Measurements from ENCODE around the gene TAS2R60.
"Not testable (repeated sequence)": the region's sequence is repeated elsewhere in the genome, so short reads cannot be mapped to it uniquely, and the experiment has no call there.

TAS2R60 gene

GRCh38 chr7:143397710-143398530, 45.3 kb upstream of the TAS2R60 start:
- DNase-seq (ENCODE audit: low spot score): no peak
- TF ChIP-seq CTCF (IDR thresholded peaks at IDR 0.05; ENCODE audit: extremely low read depth, missing control alignments): no peak

DNA sequence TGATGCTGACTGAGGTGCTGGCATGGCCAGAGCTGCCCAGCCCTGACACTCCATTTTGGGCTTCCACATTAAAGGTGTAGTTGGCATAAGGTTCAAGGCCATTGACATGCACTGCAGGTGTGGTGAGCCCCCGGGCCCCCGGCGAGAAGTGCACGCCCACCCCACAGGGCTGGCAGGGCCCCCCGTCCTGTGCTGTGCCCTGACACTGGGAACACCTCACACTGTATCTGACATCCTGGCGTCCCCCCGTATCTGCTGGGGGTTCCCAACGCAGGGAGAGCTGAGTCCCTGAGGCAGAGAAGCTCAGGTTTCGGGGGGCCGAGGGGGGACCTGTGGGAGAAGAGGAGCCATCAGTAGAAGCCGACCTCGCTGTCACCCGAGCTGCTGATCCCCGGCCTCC, 44.6 kb upstream of the TAS2R60 start:
- DNase-seq (ENCODE audit: low spot score): no peak
- TF ChIP-seq CTCF (IDR thresholded peaks at IDR 0.05; ENCODE audit: extremely low read depth, missing control alignments): no peak

DNA sequence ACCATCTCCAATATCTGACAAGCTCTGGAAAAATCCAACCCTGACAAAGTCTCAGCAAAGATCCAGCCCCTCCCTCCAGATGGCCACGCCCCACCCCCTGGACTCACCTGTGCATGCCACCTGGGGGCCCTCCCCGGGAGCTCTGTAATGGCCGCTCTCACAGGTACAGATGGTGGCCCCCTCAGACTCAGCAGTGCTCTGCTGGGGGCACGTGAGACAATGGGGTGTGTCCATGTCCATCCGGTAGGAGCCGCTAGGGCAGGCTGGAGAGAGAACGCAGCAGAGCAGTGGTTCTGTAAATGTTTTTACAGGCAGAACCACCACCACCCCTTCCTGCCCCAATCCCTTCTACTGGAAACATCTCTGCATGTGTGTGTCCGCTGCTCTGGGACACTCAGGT, 44.1 kb upstream of the TAS2R60 start:
- TF ChIP-seq CTCF (IDR thresholded peaks at IDR 0.05; ENCODE audit: extremely low read depth, missing control alignments): no peak
- no peak for DNase-seq (ENCODE audit: low spot score)

GRCh38 chr7:143399642-143400041, 43.6 kb upstream of the TAS2R60 start:
- TF ChIP-seq CTCF (IDR thresholded peaks at IDR 0.05; ENCODE audit: extremely low read depth, missing control alignments): no peak
- DNase-seq (ENCODE audit: low spot score): no peak

DNA sequence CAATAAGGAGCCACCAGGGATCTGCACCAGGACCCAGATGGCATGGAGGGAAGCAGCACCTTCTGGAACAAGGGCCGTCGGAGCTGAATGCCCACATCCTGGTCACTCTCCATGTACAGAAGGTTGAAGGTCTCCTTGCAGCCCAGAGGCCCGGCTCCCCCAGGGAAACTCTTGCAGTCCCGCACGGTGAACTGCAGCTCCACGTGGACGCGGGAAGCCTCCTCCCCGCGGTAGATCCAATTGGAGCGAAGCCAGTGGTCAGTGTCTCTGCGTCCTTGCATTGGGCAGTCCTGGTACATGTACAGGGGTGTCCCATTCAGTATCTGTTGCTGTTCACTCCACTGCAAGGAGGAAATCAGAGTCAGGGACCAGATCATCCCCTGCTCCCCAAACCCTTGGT, 42.0 kb upstream of the TAS2R60 start:
- DNase-seq (ENCODE audit: low spot score): no peak
- TF ChIP-seq CTCF (IDR thresholded peaks at IDR 0.05; ENCODE audit: extremely low read depth, missing control alignments): no peak

DNA sequence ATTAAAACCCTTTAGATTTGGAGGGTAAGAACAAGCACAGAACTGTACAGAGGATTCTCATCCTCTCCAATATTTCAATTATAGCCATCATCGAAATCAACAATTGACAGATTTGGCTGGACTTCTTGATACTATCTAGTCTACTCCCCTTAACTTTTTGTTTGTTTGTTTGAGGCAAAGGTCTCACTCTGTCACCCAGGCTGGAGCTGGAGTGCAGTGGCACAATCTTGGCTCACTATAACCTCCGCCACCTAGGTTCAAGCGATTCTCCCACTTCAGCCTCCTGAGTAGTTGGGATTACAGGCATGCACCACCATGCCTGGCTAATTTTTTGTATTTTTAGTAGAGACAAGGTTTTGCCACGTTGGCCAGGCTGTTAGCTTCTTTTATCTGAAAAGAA, 41.0 kb upstream of the TAS2R60 start:
- not testable (repeated sequence) for DNase-seq (ENCODE audit: low spot score)

DNA sequence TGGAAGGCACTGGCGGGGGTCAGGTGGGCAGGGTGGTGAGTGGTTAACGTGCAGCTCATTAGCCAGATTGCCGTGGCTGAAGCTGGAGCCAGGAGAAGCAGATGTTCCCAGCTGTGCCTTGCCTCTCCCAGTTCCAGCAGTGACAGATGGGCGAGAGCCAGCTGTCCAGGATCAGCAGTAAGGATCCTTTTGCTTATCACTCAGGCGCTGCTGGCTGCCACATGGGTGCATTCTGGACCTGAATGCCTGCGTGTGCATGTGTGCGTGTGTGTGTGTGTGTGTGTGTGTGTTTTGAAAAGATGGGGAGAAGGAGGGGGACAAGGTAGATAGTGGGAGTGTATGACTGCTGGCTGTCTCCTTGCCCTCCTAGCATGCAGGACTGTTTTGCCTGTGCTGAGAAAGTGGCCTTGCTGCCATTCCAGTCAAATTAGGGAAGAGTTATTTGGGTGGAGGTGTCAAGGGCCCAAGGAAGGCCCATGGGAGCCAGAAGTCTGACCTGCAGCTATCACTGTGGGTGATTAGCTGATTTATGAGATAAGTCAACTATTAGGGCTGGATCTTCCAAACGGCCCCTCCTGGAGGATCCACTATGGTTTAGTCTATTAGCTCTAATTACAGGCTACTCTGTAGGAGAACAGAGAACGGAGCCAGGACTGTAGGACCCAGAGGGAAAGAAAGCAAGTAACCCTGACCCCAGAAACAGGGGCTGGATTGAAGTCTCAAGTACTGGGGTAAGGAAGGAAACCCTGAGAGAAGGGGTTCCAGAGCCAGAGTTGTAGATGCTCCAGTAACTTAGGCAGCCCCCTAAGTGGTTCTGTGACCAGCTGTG, 37.9 kb upstream of the TAS2R60 start:
- DNase-seq (ENCODE audit: low spot score): no peak

More for the DNA sequence above, 37.9 kb upstream of the TAS2R60 start:
- no peak for TF ChIP-seq CTCF (IDR thresholded peaks at IDR 0.05; ENCODE audit: extremely low read depth, missing control alignments)
